GM21381 (cell line): ENCODE results near the gene CALHM1.
"Not testable (repeated sequence)": the region's sequence is repeated elsewhere in the genome, so short reads cannot be mapped to it uniquely, and the experiment has no call there.

Source experiments
- ATAC-seq: cut with Tn5 transposase; IDR thresholded peaks from one replicate; pipeline ENCODE4 v1.9.1; 2021; ENCODE audit warnings: mild to moderate bottlenecking, moderate library complexity; ENCODE audit not compliant: unreplicated experiment

CALHM1 gene

DNA sequence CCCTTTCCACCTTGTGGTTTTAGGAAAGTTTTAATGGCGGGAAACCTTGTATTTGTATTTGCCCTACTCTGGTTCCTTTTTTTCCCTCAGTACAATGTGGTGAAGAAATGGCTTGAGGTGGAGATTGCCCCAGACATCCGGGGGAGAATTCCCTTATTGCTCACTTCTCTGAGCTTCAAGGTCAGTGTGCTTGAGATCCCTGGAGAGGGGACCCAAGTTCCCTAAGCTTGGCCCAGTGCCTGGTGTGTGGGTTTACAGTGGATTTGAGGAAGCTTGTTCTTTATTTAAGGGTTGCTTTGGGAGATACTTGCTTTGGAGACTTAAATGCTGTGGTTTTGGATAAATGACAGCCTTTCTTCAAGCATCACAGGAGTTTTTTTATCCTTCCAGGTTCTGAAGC, 24.8 kb downstream of the CALHM1 start:
- no peak for ATAC-seq

DNA sequence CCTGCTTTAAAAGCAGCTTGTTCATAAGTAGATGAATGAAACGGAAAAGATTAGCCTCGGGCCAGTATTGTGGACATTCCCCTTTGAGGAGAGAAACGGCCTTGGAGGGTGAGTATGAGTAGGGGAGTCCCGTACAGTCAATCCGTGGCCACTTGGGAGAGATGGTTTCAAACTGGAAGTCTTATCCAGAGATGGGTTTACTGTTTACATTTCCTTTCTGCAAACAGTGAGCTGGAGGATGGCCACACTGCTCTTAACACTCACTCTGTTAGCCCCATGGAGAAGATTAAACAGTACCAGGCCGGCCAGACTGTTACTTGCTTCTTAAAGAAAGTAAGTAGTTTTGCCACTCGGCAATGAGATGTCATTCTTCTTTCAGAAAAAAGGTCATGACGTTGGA, 26.8 kb downstream of the CALHM1 start:
- no peak for ATAC-seq

DNA sequence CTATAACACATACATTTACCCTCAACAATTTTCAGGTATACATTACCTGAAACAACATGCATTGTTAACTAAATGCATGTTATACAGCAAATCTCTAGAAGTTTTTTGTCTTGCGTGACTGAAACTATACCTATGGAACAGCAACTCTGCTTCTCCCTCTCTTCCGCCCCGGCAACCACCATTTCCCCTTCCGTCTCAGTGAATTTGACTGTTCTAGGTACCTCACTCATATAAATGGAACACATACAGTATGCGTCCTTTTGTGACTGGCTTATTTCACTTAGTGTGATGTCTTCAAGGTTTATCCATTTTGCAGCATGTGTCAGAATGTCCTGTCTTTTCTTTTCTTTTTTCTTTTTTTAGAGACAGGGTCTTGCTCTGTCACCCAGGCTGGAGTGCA, 29.1 kb downstream of the CALHM1 start:
- no peak for ATAC-seq

DNA sequence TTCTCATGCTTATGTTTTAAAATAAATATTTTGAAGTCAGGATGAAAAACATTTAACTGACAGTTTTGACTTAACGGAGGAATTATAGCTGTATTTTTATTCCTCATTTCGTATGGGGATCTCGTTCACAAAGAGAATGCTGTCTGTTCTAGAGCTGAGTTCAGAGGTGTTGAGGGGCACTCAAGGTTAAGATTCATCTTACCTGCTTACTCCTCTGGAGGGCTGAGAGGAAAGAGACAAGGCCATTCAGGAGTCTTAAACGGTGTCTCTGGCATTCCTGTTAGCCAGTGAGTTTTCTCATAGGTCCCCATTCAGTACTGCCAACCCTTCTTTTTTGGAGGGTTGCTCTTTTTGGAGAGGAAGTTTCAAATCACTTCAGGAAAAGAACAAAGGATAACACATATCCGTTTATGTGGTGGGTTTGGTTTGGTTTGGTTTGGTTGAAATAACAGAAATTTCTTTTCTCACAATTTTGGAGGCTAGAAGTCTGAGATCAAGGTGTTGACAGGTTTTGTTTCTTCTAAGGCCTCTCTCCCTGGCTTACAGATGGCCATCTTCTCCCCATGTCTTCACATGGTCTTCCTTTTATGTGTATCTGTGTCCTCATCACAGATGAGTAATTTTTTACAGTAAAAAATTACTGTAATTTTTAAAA, 29.6 kb downstream of the CALHM1 start:
- no peak for ATAC-seq

DNA sequence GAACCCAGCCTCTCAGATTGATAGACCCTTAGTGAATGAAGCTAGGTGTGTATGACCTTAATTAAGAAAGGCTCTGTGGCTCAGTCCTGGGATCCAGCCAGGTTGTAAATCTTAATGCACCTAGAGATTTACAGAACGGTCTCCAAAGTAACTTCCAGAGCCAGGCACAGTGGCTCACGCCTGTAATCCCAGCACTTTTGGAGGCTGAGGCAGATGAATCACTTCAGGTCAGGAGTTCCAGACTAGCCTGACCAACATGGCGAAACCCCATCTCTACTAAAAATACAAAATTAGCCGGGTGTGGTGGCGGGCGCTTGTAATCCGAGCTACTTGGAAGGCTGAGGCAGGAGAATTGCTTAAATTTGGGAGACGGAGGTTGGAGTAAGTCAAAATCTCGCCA, 30.8 kb downstream of the CALHM1 start:
- no peak for ATAC-seq

DNA sequence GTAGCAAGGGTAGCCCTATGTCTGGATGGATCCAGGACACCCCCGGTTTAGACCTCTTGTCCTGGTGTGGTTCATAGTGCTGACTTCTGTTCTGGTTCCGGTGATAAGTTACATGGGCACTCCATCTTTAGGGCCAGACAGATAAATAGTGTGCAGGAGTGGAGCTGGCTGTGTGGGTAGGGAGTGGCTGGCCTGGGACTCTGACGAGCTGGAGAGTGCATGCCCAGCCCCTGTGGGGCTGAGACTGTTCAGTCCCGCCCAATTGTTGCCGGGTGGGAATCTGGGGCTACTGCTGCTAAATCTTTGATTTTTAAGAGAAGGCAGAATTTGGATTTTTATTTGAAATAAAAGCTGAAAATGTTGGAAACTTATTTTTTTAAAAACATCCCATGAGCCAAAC, 35.0 kb downstream of the CALHM1 start:
- ATAC-seq = no peak

DNA sequence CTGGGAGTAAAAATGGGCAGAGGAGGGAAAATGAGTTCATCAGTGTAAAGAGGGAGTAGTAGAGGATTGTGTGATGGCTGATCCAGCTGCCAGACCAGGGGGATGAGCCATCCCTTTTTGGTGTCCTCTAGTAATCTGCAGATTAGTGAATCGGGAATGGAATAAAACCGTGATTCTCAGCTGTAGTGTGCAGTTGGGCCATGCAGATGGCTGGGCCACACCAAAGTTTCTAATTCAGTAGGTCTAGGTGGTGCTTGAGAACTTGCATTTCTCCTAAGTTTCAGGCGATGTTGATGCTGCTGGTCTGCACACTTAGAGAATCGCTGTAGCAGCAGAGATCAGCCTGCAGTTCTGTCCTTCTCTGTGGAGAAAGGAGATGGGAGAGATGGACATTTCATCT, 39.6 kb downstream of the CALHM1 start:
- ATAC-seq = no peak

DNA sequence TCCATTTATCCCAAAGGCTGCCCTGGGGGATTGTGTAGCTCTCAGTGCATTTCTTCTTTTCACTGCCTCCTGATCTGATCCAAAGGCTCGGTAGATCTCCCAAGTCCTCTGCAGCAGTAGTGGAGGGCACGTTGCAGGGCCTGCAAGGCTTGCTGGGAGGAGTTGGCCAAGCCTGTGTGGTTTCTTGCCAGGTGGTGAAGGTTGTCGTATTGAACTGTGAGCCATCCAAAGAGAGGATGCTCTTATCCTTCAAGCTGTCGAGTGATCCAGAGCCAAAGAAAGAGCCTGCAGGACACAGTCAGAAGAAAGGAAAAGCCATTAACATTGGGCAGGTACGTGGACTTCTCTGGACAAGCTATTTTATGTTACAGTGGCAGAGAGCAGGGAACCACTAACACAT, 41.1 kb downstream of the CALHM1 start:
- no peak for ATAC-seq

DNA sequence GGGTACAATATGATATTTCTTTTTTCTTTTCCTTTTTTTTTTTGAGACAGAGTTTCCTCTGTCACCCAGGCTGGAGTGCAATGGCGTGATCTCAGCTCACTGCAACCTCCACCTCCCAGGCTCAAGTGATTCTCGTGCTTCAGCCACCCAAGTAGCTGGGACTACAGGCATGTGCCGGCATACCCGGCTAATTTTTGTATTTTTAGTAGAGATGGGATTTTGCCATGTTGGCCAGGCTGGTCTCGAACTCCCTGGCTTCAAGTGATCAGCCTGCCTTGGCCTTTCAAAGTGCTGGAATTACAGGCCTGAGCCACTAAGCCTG, 41.6 kb downstream of the CALHM1 start:
- not testable (repeated sequence) for ATAC-seq

DNA sequence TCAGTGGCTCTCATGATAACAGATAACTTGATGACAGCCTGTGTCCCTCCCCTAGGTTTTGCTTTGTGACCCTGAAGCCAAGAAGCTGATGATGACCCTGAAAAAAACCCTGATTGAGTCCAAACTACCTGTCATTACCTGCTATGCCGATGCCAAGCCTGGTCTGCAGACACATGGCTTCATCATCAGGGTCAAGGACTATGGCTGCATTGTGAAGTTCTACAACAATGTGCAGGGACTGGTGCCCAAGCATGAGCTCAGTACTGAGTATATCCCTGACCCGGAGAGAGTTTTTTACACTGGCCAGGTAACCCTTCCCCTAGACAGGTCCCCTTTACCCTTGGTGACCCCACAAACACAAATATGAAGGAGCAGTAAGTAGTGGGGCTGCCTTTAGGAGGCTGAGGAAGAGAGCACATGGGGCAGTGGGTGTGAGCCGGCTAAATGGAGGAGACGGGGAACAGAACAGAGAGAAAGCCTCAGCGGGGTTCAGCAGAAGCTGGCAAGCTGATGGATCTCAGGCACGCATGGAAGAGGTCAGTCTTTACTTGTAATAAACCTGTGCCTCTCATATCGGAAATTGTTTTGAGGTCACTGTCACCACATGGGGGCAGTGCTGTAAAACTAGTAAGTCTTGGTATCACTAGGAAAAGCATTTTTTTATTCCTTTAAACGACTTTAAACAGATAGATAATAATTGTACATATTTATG, 42.1 kb downstream of the CALHM1 start:
- ATAC-seq = no peak

DNA sequence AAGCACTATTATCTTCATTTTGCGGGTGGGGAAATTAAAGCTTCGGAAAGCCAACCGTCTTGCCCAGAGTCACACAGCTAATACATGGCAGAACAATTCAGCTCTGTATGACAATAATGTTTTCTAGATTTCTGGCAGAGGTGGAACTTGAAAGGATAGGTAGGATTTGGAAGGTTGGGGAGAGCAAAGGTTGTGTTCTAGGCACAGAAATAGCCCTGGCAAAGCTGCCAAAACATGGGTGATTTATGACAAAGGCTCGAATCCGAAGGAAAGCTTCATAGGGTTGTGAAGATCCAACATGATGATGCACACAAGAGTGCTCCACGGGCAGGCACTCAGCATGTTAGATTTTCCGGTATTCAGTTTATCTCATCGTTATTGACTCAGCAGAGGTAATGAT, 43.1 kb downstream of the CALHM1 start:
- ATAC-seq = no peak

DNA sequence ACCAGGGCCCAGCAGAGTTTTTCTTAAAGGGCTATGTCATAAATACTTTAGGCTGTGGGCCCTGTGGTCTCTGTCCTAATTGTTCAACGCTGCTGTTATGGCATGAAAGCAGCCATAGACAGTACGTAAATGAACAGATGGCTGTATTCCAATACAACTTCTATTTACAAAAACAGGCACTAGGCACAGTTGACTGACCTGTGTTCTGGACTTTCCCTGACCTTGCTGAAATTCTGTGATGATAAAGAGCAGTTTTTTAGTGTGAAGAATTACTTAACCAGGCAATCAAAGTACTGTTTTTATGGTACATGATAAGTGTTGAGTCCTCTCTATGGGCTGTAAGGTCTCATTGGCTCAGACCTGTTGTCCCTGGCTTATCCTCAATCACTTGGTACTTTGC, 45.1 kb downstream of the CALHM1 start:
- ATAC-seq = no peak
